ENCODE data around the gene SLTM.
"Not testable (repeated sequence)": the region's sequence is repeated elsewhere in the genome, so short reads cannot be mapped to it uniquely, and the experiment has no call there.

The SLTM gene

GRCh38 chr15:58886921-58887320, 46.6 kb downstream of the SLTM start:
- CTCF ChIA-PET = no interaction called here
- peaks cover 47 to 89% of the 10 kb centered on the region in 2 experiments for H3K36me3 ChIP-seq (ENCODE audit: control insufficient read depth in 2 of 2, insufficient read depth in 1 of 2, low read length in 2 of 2)
- POLR2A ChIA-PET = no interaction called here
- H3K4me1 ChIP-seq (ENCODE audit: control insufficient read depth, insufficient read depth, low read length) = no peaks in the 10 kb centered on the region
- TF ChIP-seq ZNF776 (tag by site-specific recombination; IDR thresholded peaks at IDR 0.05; ENCODE audit: borderline replicate concordance) = no peak
- TF ChIP-seq ZNF560 (tag by site-specific recombination; IDR thresholded peaks at IDR 0.05; ENCODE audit: borderline replicate concordance) = no peak
- no peak for TF ChIP-seq AEBP2 (tag by site-specific recombination; IDR thresholded peaks at IDR 0.05; ENCODE audit: borderline replicate concordance)
- no peak for TF ChIP-seq WT1 (tag by site-specific recombination; IDR thresholded peaks at IDR 0.05)
- TF ChIP-seq KLF10 (tag by site-specific recombination; IDR thresholded peaks at IDR 0.05) = no peak
- no peak for TF ChIP-seq ZFP37 (tag by site-specific recombination; IDR thresholded peaks at IDR 0.05)
- TF ChIP-seq FEZF1 (tag by site-specific recombination; IDR thresholded peaks at IDR 0.05) = no peak
- TF ChIP-seq SP2 (tag by site-specific recombination; IDR thresholded peaks at IDR 0.05) = no peak
- TF ChIP-seq ZNF426 (tag by site-specific recombination; IDR thresholded peaks at IDR 0.05) = no peak
- TF ChIP-seq ZNF146 (tag by site-specific recombination; IDR thresholded peaks at IDR 0.05) = no peak
- no peak for TF ChIP-seq ZNF354C (tag by site-specific recombination; IDR thresholded peaks at IDR 0.05; ENCODE audit: borderline replicate concordance, low read depth)
- no peak for TF ChIP-seq ZNF639 (tag by site-specific recombination; IDR thresholded peaks at IDR 0.05)
- TF ChIP-seq ZNF580 (tag by site-specific recombination; IDR thresholded peaks at IDR 0.05) = no peak
- no peak for TF ChIP-seq TCF7L2 (IDR thresholded peaks at IDR 0.05; ENCODE audit: borderline replicate concordance, low read depth, low read length)
- no peak for TF ChIP-seq ZBTB20 (tag by site-specific recombination; IDR thresholded peaks at IDR 0.05)
- no peak for TF ChIP-seq ZBTB1 (tag by site-specific recombination; IDR thresholded peaks at IDR 0.05)
- TF ChIP-seq ZNF645 (tag by site-specific recombination; IDR thresholded peaks at IDR 0.05) = no peak
- no peak for TF ChIP-seq ZNF169 (tag by site-specific recombination; IDR thresholded peaks at IDR 0.05)
- no peak for TF ChIP-seq ZNF394 (tag by site-specific recombination; IDR thresholded peaks at IDR 0.05; ENCODE audit: borderline replicate concordance)
- no peak for TF ChIP-seq ZNF488 (tag by site-specific recombination; IDR thresholded peaks at IDR 0.05)
- H3K9me3 ChIP-seq (ENCODE audit: control insufficient read depth, insufficient read depth, low read depth, low read length) = no peaks in the 10 kb centered on the region
- no peak overlapping the region for H3K27ac ChIP-seq (ENCODE audit: extremely low read depth, low read depth, low read length)
- no peak overlapping the region for H3K4me3 ChIP-seq (ENCODE audit: low read depth, low read length)

GRCh38 chr15:58883926-58884325, 49.6 kb downstream of the SLTM start:
- POLR2A ChIA-PET; H3K9me3 ChIP-seq (ENCODE audit: control insufficient read depth, insufficient read depth, low read depth, low read length); H3K27ac ChIP-seq (ENCODE audit: extremely low read depth, low read depth, low read length); H3K4me3 ChIP-seq (ENCODE audit: low read depth, low read length); CTCF ChIA-PET; H3K4me1 ChIP-seq (ENCODE audit: control insufficient read depth, insufficient read depth, low read length): not testable (repeated sequence)
- H3K36me3 ChIP-seq (ENCODE audit: control insufficient read depth in 2 of 2, insufficient read depth in 1 of 2, low read length in 2 of 2) = peaks cover 43 to 91% of the 10 kb centered on the region in 2 experiments

All from HEK293 (cell line).